GM23338 (cell line): ENCODE results near the gene LRRC34. TPM values are rescaled to one million over a fixed set of nuclear protein-coding genes. Genes with fewer than 3 reads are reported as not detected.

ENCODE experiments used
- ATAC-seq: fragments of 200-7000 bp; cut with Tn5 transposase; 3 replicates; pipeline ENCODE4 v1.9.1; 2020
- DNase-seq: peaks from one replicate; pipeline ENCODE4 v3.0.0-alpha.2; 2015; ENCODE audit warnings: low spot score
- H2AFZ ChIP-seq: fragments of 200-600 bp; sonication (generic); 2 replicates; pipeline ENCODE4 v1.8.0; 2016; ENCODE audit warnings: antibody characterized with exemption, mild to moderate bottlenecking, moderate library complexity
- H3F3A ChIP-seq: fragments of 200-600 bp; sonication (generic); replicated peaks from 2 replicates; pipeline ENCODE4 v1.8.0; 2017; ENCODE audit warnings: antibody characterized with exemption, mixed run types, low read depth
- H3K27ac ChIP-seq: fragments of 200-600 bp; sonication (generic); 2 replicates; pipeline ENCODE4 v1.6.1; 2016; ENCODE audit warnings: low read depth
- H3K27me3 ChIP-seq: fragments of 200-600 bp; sonication (generic); 2 replicates; pipeline ENCODE4 v1.8.0; 2016; ENCODE audit warnings: mild to moderate bottlenecking, mixed run types, moderate library complexity; ENCODE audit not compliant: insufficient read depth
- H3K36me3 ChIP-seq: fragments of 200-600 bp; sonication (generic); 2 replicates; pipeline ENCODE4 v1.8.0; 2016; ENCODE audit warnings: mild to moderate bottlenecking; ENCODE audit not compliant: insufficient read depth
- H3K4me1 ChIP-seq: fragments of 200-600 bp; sonication (generic); 2 replicates; pipeline ENCODE4 v1.8.0; 2016; ENCODE audit warnings: mild to moderate bottlenecking, moderate library complexity; ENCODE audit not compliant: insufficient read depth
- H3K4me2 ChIP-seq: fragments of 200-600 bp; sonication (generic); 2 replicates; pipeline ENCODE4 v1.7.1; 2017; ENCODE audit warnings: mixed run types
- H3K4me3 ChIP-seq: fragments of 200-600 bp; sonication (generic); 2 replicates; pipeline ENCODE4 v1.6.1; 2016; ENCODE audit warnings: mixed run types
- H3K79me2 ChIP-seq: fragments of 200-600 bp; sonication (generic); replicated peaks from 2 replicates; pipeline ENCODE4 v1.8.0; 2017; ENCODE audit warnings: mild to moderate bottlenecking; ENCODE audit not compliant: insufficient read depth
- H3K9me2 ChIP-seq: fragments of 200-600 bp; sonication (generic); 2 replicates; pipeline ENCODE4 v1.8.0; 2017; ENCODE audit not compliant: insufficient read depth
- H4K20me1 ChIP-seq: fragments of 200-600 bp; sonication (generic); replicated peaks from 2 replicates; pipeline ENCODE4 v1.8.0; 2017; ENCODE audit warnings: mild to moderate bottlenecking; ENCODE audit not compliant: insufficient read depth
- H3K27ac Mint-ChIP-seq: 2 replicates; pipeline ENCODE4 v1.8.0; 2020; ENCODE audit warnings: inconsistent platforms, mild to moderate bottlenecking, moderate library complexity, mixed read lengths
- H3K27me3 Mint-ChIP-seq: 3 replicates; pipeline ENCODE4 v1.8.0; 2022; ENCODE audit warnings: low read depth, mild to moderate bottlenecking, moderate library complexity, mixed read lengths, inconsistent platforms; ENCODE audit not compliant: insufficient read depth, poor library complexity
- H3K36me3 Mint-ChIP-seq: 3 replicates; pipeline ENCODE4 v1.8.0; 2021; ENCODE audit warnings: low read depth, mild to moderate bottlenecking, inconsistent platforms, moderate library complexity, mixed read lengths
- H3K4me1 Mint-ChIP-seq: 3 replicates; pipeline ENCODE4 v1.8.0; 2020; ENCODE audit warnings: mild to moderate bottlenecking, inconsistent platforms, mixed read lengths
- H3K4me3 Mint-ChIP-seq: 3 replicates; pipeline ENCODE4 v1.8.0; 2021; ENCODE audit warnings: moderate library complexity, mild to moderate bottlenecking, inconsistent platforms, mixed read lengths
- H3K9me3 Mint-ChIP-seq: 3 replicates; pipeline ENCODE4 v1.8.0; 2020; ENCODE audit warnings: moderate library complexity, mild to moderate bottlenecking, inconsistent platforms, mixed read lengths
- CTCF ChIP-seq, 2 experiments: fragments of 200-600 bp in 1 of 2; sonication (generic) in 1 of 2; conservative IDR thresholded peaks; 2 replicates each; pipeline versions ENCODE4 v1.5.1 to v1.6.1; 2016 to 2017; ENCODE audit warnings: antibody characterized with exemption in 2 of 2, low read depth in 2 of 2, mild to moderate bottlenecking in 2 of 2, moderate library complexity in 1 of 2
- JUNB ChIP-seq: IDR thresholded peaks from one replicate; pipeline ENCODE4 v1.6.1; 2016; ENCODE audit warnings: antibody characterized with exemption; ENCODE audit not compliant: unreplicated experiment
- NANOG ChIP-seq: IDR thresholded peaks from 2 replicates; pipeline ENCODE4 v1.6.1; 2016; ENCODE audit warnings: antibody characterized with exemption, borderline replicate concordance
- ZNF114 ChIP-seq: fragments of 250-450 bp; sonication (Bioruptor Pico); IDR thresholded peaks from 2 replicates; pipeline ENCODE4 v1.5.0; 2020; ENCODE audit warnings: mild to moderate bottlenecking, moderate library complexity
- ZNF462 ChIP-seq: fragments of 250-450 bp; sonication (Bioruptor Pico); IDR thresholded peaks from 2 replicates; pipeline ENCODE4 v1.5.0; 2020; ENCODE audit warnings: mild to moderate bottlenecking, moderate library complexity
- polyA plus RNA-seq: library from polyadenylated mRNA; unstranded; fragments of >200 nt; fragmentation: Nextera tagmentation; extraction: Ambion mirVana; gene quantifications from 2 replicates; pipeline ENCODE4 v1.2.1, GENCODE V29; 2016
- total RNA-seq: library from RNA; depleted of rRNA; stranded (reverse); fragments of >200 nt; shearing (Covaris generic); gene quantifications from 2 replicates; pipeline ENCODE4 v1.2.3, GENCODE V29; 2014

Gene LRRC34
- total and polyA plus RNA-seq, 2 experiments from 2014 or later: 9.1 to 15.7 TPM

GRCh38 chr3:169857811-169858210 lies 45.1 kb upstream of the LRRC34 start:
- no peaks in the 10 kb centered on the region for H3F3A ChIP-seq
- H3K4me2 ChIP-seq: no peak overlapping the region
- Mint-ChIP-seq H3K36me3 (no peaks in the 10 kb centered on the region), H3K4me3 (no peak overlapping the region), H3K9me3 (no peaks in the 10 kb centered on the region), H3K27me3 (peaks cover under 1% of the 10 kb centered on the region), H3K27ac (no peak overlapping the region), H3K4me1 (peaks cover 10% of the 10 kb centered on the region)
- H2AFZ ChIP-seq: no peak overlapping the region
- no peak overlapping the region for H3K4me3 ChIP-seq
- no peaks in the 10 kb centered on the region for H3K9me2 ChIP-seq
- no peaks in the 10 kb centered on the region for H3K79me2 ChIP-seq
- H3K36me3 ChIP-seq: no peaks in the 10 kb centered on the region
- peaks cover 9% of the 10 kb centered on the region; the same call in 1 of the 2 replicates for H3K4me1 ChIP-seq
- TF ChIP-seq ZNF114 (CRISPR knock-in tag): no peak
- no peak for TF ChIP-seq CTCF (conservative IDR thresholded peaks at IDR 0.05; ENCODE audit: low read depth in 2 of 2)
- TF ChIP-seq NANOG: no peak
- no peak for ATAC-seq
- DNase-seq: no peak
- H3K27me3 ChIP-seq: no peaks in the 10 kb centered on the region
- no peaks in the 10 kb centered on the region for H4K20me1 ChIP-seq
- no peak overlapping the region for H3K27ac ChIP-seq

GRCh38 chr3:169855514-169855913 lies 42.8 kb upstream of the LRRC34 start:
- no peak for DNase-seq
- no peak for TF ChIP-seq JUNB
- TF ChIP-seq ZNF462 (CRISPR knock-in tag): no peak
- no peak for TF ChIP-seq ZNF114 (CRISPR knock-in tag)
- Histone ChIP-seq H3K79me2 (no peaks in the 10 kb centered on the region), H3K36me3 (no peaks in the 10 kb centered on the region), H3F3A (no peaks in the 10 kb centered on the region), H3K4me1 (no peaks in the 10 kb centered on the region), H3K4me3 (no peak overlapping the region), H4K20me1 (no peaks in the 10 kb centered on the region), H3K27ac (no peak overlapping the region), H3K4me2 (no peak overlapping the region), H3K27me3 (no peaks in the 10 kb centered on the region), H3K9me2 (no peaks in the 10 kb centered on the region), H2AFZ (no peak overlapping the region)
- no peaks in the 10 kb centered on the region for H3K4me1 Mint-ChIP-seq
- H3K27me3 Mint-ChIP-seq: peaks cover 1% of the 10 kb centered on the region
- no peaks in the 10 kb centered on the region for H3K36me3 Mint-ChIP-seq
- no peak overlapping the region for H3K27ac Mint-ChIP-seq
- no peak for ATAC-seq
- no peaks in the 10 kb centered on the region for H3K9me3 Mint-ChIP-seq
- H3K4me3 Mint-ChIP-seq: no peak overlapping the region
